Measurements from ENCODE around the gene CDK10. TPM values are rescaled to one million over a fixed set of nuclear protein-coding genes. Genes with fewer than 3 reads are reported as not detected.

The CDK10 gene
- total RNA-seq, 3 donors from 2014 or later, result 76.3 to 82.5 (median 81.9) TPM

DNA sequence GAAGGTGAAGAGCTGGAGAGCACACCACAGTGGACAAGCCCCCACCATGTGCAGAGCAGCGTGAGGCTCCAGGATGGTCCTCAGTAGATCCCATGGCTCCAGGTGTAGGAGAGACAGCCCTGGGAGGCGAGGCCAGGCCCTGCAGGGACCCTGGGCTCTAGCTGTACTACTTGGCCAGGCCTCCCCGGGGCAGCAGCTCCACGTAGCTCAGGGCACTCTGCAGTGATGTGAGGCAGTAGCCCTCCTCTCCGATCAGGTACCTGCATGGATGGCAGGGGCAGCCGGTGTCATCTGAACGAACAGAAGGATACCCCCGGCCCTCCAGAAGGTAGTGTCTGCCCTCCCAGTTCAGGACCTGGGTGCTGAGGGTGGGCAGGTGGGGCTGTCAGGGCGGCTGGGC, 21.2 kb downstream of the CDK10 start:
- H3K36me3 Mint-ChIP-seq (ENCODE audit: insufficient read depth), result no peaks in the 10 kb centered on the region
- no peak overlapping the region for H3K4me3 Mint-ChIP-seq
- H3K4me1 Mint-ChIP-seq (ENCODE audit: low read depth), result peaks cover 8% of the 10 kb centered on the region
- no peaks in the 10 kb centered on the region for H3K9me3 Mint-ChIP-seq
- H3K27me3 Mint-ChIP-seq (ENCODE audit: low read depth), result no peaks in the 10 kb centered on the region
- ATAC-seq, result no peak
- DNase-seq, result no peak

DNA sequence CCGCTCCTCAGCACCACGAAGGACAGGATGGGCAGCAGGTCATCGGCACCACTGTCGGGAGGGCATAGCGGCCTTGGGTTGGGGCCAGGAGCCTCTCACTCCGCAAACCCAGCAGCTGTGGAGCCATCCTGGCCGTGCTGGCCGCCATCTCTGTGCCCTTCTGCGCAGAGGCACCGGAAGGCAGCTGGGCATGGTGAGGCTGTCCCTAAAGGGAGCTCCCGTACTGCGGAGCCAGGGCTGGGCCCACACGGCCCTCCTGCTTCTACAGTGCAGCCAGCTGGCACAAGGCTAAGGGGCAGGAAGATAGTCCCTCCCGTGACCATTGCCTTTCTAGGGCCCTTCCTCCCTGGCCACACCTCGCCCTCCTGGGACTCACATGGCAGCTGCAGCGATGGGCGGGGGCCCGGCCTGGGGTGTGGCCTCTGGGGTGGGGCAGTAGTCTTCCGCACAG, 22.0 kb downstream of the CDK10 start:
- no peak for DNase-seq
- Mint-ChIP-seq H3K36me3 (ENCODE audit: insufficient read depth) (no peaks in the 10 kb centered on the region), H3K27me3 (ENCODE audit: low read depth) (no peaks in the 10 kb centered on the region), H3K4me3 (no peak overlapping the region), H3K4me1 (ENCODE audit: low read depth) (peaks cover 8% of the 10 kb centered on the region), H3K9me3 (no peaks in the 10 kb centered on the region)
- ATAC-seq, result no peak

DNA sequence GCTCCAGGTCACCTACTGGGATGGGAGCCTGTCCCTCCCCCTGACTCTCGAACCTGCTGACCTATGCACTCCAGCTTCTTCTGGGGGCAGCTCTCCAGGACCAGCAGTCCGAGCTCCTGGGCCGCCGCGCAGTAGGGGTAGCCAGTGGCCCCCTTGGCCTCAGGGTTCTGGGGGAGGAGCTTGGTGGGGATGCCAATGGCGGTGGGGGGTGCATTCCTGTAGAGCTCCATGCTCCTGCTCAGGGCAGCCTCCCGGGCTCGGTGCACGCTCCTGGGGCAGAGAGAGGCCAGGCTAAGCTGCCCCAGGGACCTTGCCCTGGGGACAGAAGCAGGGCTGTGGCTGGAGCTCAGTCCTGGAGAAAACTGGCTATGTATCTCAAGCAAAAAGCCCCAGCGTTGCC, 22.7 kb downstream of the CDK10 start:
- DNase-seq (no peak), ATAC-seq (no peak)
- H3K4me3 Mint-ChIP-seq, result no peak overlapping the region
- H3K36me3 Mint-ChIP-seq (ENCODE audit: insufficient read depth), result peaks cover 2% of the 10 kb centered on the region
- H3K27me3 Mint-ChIP-seq (ENCODE audit: low read depth), result no peaks in the 10 kb centered on the region
- no peaks in the 10 kb centered on the region for H3K9me3 Mint-ChIP-seq
- peaks cover 8% of the 10 kb centered on the region for H3K4me1 Mint-ChIP-seq (ENCODE audit: low read depth)

DNA sequence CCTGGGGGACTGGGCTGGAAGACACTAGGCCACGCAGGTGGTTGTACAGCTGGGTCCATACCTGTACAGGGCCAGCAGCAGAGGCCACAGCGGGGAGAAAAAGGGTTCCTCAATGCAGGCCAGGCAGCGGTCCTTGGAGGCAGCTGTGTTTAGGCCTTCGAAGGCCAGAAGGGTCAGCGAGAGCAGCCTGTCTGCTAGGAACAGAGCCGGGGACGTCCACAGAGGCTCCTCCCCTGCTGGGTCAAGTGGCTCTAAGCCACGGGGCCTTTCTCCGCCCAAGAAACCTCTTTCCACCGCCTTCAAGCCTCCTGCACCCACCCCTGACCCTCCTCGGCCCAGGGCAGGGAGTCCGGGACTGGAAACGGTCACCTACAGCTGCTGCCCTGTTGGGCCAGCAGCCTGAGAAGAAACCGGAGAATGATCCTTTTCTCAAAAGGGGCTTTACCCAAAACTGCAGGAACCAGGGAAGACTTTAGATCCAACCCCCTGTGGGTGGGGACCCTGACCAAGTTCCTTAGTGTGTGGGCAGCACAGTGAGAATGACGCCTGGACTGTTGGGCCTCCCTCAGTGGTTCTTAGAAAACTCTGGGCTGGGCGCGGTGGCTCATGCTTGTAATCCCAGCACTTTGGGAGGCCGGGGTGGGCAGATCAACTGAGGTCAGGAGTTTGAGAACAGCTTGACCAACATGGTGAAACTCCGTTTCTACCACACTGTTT, 23.4 kb downstream of the CDK10 start:
- no peaks in the 10 kb centered on the region for H3K9me3 Mint-ChIP-seq
- ATAC-seq (no peak), DNase-seq (no peak)
- H3K27me3 Mint-ChIP-seq (ENCODE audit: low read depth), result no peaks in the 10 kb centered on the region
- H3K36me3 Mint-ChIP-seq (ENCODE audit: insufficient read depth), result peaks cover 3% of the 10 kb centered on the region
- H3K4me1 Mint-ChIP-seq (ENCODE audit: low read depth), result peaks cover 8% of the 10 kb centered on the region
- H3K4me3 Mint-ChIP-seq, result peak overlapping the region; percentile 40

DNA sequence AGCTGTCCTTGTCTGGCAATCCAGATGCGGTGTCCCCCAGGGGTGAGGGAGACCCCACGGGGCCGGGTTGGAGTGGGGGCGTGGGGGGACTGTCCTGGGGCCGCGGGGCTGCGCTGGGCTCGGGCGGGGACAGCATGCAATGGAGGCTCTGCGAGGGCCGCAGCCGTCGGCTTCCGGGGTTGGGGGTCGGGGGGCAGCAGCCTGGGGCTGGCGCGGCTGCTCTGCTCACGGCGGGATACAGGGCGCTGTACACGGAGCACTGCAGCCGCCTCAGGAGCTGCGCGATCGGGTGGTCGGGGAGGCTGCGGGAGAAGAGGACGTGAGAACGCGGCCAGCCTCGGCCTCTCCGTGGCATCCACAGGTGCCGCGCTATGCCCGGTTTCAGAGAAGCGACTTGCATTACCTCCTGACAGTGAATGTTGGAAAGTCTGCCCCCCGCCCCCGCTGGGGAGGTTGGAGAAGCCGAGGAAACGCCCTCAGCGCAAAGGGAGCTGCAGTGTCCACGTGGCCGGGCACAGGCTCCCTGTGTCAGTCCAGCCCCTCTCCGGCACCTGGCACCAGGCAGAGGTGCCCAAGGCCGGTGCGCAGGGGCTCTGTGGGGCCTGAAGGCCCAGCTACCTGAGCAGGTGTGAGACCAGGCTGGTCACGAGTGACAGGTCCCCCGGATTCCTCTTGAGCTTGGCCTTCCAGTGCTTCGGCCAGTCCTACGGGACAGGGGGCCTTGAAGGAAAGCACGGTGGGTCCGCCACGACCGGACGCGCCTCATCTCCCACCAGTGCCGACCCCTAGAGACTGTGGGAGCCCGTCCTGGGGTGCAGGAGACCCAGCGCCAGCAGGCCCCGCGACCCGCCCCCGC, 24.4 kb downstream of the CDK10 start:
- ATAC-seq (peak in 1 of 2 donors; percentile 2), DNase-seq (no peak)
- H3K4me1 Mint-ChIP-seq (ENCODE audit: low read depth), result peaks cover 6% of the 10 kb centered on the region
- peaks cover 3% of the 10 kb centered on the region for H3K36me3 Mint-ChIP-seq (ENCODE audit: insufficient read depth)
- H3K27me3 Mint-ChIP-seq (ENCODE audit: low read depth), result no peaks in the 10 kb centered on the region
- H3K4me3 Mint-ChIP-seq, result no peak overlapping the region
- no peaks in the 10 kb centered on the region for H3K9me3 Mint-ChIP-seq

DNA sequence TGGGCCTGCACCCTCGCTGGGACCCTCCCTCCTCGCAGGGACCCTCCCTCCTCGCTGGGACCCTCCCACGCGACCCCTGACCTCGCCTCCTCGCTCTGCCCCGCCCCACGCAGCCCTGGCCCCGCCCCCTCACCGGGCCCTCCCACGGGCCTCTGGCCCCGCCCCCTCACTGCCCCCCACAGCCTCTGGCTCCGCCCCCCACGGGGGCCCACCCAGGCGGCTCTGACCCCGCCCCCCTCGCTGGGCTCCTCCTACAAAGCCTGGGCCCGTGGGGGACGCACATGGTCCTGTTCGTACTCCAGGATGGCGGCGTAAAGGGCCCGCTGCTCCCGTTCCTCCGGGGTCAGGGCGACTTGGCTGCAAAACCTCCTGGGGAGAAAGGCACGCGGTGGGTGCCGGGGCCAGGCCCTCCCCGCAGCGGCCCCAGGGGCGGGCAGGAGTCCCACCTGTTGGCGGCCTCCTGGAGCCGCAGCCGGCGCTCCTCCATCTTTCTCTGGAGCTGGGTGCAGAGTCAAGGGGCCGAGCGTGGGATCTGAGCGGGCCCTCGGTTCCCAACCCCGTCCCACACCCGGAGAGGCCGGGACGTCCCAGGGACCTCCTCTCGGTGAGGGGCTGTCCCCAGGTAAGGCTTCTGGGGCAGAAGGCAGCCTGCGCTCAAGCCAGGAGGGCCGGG, 25.2 kb downstream of the CDK10 start:
- H3K4me1 Mint-ChIP-seq (ENCODE audit: low read depth), result no peaks in the 10 kb centered on the region
- H3K36me3 Mint-ChIP-seq (ENCODE audit: insufficient read depth), result peaks cover 3% of the 10 kb centered on the region
- H3K4me3 Mint-ChIP-seq, result peak overlapping the region; percentile 80
- ATAC-seq (peak; percentile 84 to 85), DNase-seq (peak; percentile 81)
- no peaks in the 10 kb centered on the region for H3K27me3 Mint-ChIP-seq (ENCODE audit: low read depth)
- no peaks in the 10 kb centered on the region for H3K9me3 Mint-ChIP-seq

DNA sequence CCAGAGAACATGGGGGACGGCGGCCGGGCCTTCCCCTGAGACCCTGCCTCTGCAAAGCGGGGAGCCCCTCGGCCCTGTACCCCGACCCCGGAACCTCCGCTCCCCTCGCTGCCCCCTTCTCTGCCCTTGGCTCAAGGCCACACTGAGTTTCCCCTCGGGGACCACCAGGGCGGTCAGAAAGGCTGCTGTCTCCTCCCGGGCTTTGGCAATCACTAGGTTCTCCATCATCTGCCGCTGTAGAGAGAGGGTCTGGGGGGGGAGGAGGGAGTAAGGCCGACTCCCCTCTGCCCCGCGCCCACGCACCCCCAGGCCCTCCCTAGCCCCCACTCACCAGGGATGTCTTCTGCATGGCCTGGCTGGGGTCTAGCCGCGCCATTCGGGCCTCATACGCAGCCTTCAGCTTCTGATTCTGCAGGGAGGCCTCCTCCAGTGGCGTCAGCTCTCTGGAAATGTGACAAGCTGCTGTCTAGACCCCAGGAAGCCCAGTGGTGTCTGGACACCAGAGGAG, 25.8 kb downstream of the CDK10 start:
- H3K9me3 Mint-ChIP-seq, result no peaks in the 10 kb centered on the region

DNA sequence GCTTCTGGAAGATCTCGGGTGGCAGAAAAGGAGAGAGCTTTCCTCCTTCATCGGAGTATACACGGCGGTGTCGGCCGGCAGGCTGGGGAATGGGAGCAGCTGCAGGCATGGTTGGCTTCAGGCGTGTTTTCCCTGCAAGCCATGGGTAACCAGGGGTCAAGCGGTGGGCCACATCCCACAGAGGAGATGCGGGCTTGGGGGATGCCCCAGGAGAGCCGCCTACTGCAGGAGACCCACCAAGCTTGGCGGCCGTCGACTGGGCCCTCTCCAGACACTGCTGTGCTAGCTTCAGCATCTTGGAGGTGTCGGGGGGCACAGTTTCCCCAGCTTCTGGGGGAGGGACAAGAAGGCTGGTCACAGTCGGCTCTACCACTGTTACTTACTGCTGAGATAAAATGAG, 30.0 kb downstream of the CDK10 start:
- DNase-seq, result no peak
- ATAC-seq, result no peak
- no peaks in the 10 kb centered on the region for H3K27me3 Mint-ChIP-seq (ENCODE audit: low read depth)
- H3K4me1 Mint-ChIP-seq (ENCODE audit: low read depth), result peaks cover 16% of the 10 kb centered on the region
- H3K9me3 Mint-ChIP-seq, result no peaks in the 10 kb centered on the region
- H3K36me3 Mint-ChIP-seq (ENCODE audit: insufficient read depth), result peaks cover 6% of the 10 kb centered on the region
- no peak overlapping the region for H3K4me3 Mint-ChIP-seq

More for the DNA sequence above, 25.8 kb downstream of the CDK10 start:
- H3K36me3 Mint-ChIP-seq (ENCODE audit: insufficient read depth), result peaks cover 3% of the 10 kb centered on the region
- no peak for DNase-seq
- peak in 1 of 2 donors; percentile 20 for ATAC-seq
- H3K4me3 Mint-ChIP-seq, result peak overlapping the region; percentile 80
- no peaks in the 10 kb centered on the region for H3K27me3 Mint-ChIP-seq (ENCODE audit: low read depth)
- no peaks in the 10 kb centered on the region for H3K4me1 Mint-ChIP-seq (ENCODE audit: low read depth)

DNA sequence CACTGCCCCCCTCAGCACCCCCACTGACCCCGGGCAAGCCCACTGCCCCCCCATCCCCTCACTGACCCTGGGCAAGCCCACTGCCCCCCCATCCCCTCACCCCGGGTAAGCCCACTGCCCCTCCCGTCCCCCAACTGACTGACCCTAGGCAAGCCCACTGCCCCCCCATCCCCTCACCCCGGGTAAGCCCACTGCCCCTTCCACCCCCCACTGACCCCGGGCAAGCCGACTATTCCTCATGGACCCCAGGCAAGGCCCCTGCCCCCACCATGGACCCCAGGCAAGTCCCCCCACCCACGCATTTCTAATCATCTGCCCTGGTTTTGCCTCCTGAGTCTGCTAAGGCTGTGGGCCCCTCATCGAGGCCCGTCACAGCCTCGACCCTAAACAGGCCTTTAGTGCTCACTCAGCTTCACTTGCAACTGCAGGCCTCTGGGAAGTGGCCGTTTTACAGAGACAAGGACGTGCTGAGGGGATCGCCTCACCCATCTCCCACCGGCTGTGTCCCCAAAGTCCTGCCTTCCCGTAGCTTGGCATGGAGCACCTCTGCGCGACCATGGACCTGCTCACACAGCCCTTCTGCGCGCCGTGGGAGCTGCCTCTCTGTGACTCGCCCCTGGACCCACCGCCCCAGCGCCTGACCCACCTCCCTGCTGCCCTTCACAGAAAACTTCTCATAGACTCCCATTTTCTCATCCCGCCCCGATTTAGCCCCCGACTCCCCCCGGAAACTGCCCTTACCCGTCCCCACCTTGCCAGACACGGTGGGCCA, 30.6 kb downstream of the CDK10 start:
- DNase-seq (no peak), ATAC-seq (no peak)
- Mint-ChIP-seq H3K36me3 (ENCODE audit: insufficient read depth) (peaks cover 6% of the 10 kb centered on the region), H3K4me3 (no peak overlapping the region), H3K9me3 (no peaks in the 10 kb centered on the region), H3K27me3 (ENCODE audit: low read depth) (no peaks in the 10 kb centered on the region), H3K4me1 (ENCODE audit: low read depth) (peaks cover 16% of the 10 kb centered on the region)

DNA sequence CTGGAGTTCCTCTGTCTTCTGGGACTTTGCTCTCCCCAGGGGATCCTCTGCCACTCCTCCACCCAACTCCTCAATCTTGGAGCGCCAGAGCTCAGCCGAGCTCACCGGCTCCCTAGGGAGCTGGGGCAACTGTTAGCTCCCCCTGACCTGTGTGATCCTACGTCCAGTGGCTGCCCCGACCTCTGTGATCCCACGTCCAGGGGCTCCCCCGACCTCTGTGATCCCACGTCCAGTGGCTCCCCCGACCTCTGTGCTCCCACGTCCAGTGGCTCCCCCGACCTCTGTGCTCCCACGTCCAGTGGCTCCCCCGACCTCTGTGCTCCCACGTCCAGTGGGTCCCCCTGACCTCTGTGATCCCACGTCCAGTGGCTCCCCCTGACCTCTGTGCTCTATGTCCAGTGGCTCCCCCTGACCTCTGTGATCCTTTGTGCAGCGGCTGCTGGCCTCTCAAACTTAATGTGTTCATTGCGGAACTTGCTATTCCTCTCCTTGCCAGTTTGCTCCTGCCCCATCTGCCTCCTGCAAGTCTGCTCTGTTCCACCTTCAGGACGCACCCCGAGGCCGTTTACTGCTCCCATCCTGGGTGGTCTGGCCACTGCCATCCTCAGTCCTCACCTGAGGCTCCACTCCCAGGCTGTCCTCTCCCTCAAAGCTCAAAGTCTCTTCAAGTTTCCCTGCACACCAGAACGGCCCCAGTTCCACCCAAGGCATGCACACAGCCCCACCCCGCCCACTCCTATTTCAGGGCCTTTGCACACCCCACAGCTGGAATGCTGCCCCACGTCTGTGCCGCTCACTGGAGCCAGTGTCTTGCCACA, 31.4 kb downstream of the CDK10 start:
- ATAC-seq, result no peak
- DNase-seq, result no peak
- Mint-ChIP-seq H3K27me3 (ENCODE audit: low read depth) (no peaks in the 10 kb centered on the region), H3K9me3 (no peaks in the 10 kb centered on the region), H3K4me3 (no peak overlapping the region), H3K36me3 (ENCODE audit: insufficient read depth) (peaks cover 9% of the 10 kb centered on the region), H3K4me1 (ENCODE audit: low read depth) (peaks cover 21% of the 10 kb centered on the region)

DNA sequence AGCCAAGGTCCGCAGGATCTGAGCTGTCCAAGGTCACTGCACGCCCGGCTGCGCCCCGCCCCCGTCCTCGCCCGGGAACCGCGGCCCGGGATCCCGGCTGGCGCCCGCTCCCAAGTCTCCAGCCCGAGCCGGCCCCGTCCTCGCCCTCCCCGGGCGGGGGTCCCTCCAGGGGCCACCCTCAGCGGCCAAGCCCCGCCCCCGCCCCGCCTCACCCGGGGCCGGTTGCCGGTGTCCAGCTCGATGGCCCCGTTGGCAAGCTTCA, 34.0 kb downstream of the CDK10 start:
- peak overlapping the region; percentile 79 for H3K4me3 Mint-ChIP-seq
- DNase-seq, result peak; percentile 24

DNA sequence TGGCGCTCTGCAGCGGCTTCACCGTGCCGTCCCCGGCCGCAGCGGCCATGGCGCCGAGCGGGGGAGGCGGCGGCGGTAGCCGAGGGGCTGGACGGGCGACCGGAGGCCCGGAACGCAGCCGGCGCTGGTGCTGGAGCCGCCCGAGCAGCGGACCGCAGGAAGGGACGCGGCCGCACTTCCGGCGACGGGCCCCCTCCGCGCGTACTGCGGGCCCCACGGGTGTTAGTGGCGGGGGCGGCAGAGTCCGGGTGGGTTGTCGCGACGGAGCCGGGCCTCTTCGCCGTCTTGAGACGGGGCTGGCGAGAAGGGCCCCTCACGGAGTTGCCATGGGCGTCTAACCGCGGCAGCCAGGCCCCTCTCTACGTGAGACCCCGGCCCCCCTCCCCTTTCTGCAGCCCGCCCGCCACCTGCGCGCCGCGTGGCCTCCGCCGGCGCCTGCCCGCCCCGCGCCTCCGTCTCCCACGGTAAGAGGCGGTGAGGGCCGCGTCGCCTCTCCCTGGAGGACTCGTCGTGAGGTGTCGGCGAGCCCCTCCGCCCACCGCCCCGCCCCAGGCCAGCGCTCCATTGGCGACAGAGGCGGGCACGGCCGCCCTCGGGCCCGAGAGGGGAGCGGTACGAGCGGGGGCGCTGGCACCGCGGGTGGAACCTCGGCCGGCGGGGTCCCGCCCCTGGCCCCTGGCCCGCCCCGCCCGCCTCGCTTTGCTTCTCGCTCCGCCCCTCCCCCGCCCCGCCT, 34.5 kb downstream of the CDK10 start, which contains the start of the genes VPS9D1 and ZNF276:
VPS9D1 (minus strand) TSS at position 86 of the 733 bp plus-strand sequence; CDS start at position 49, 37 bp downstream.
ZNF276 (plus strand) TSS at position 725 of the 733 bp plus-strand sequence. CDS start 104 bp downstream, outside the sequence.
- H3K27me3 Mint-ChIP-seq (ENCODE audit: low read depth), result no peaks in the 10 kb centered on the region
- H3K9me3 Mint-ChIP-seq, result no peaks in the 10 kb centered on the region
- DNase-seq, result peak; percentile 85
- peak within 1 kb of the TSS; percentile 88 for H3K4me3 Mint-ChIP-seq
- H3K36me3 Mint-ChIP-seq (ENCODE audit: insufficient read depth), result peaks cover 12% of the 10 kb centered on the region
- H3K4me1 Mint-ChIP-seq (ENCODE audit: low read depth), result peaks cover 40% of the 10 kb centered on the region
- peak; percentile 62 to 65 for ATAC-seq

More for the DNA sequence above, 34.0 kb downstream of the CDK10 start:
- peaks cover 12% of the 10 kb centered on the region for H3K36me3 Mint-ChIP-seq (ENCODE audit: insufficient read depth)
- H3K4me1 Mint-ChIP-seq (ENCODE audit: low read depth), result peaks cover 40% of the 10 kb centered on the region
- no peaks in the 10 kb centered on the region for H3K27me3 Mint-ChIP-seq (ENCODE audit: low read depth)
- no peaks in the 10 kb centered on the region for H3K9me3 Mint-ChIP-seq
- peak in 1 of 2 donors; percentile 0 for ATAC-seq

All from activated T-cell treated with anti-CD3 and anti-CD28 coated beads, Interleukin-2, amount 50 U/mL, for 4 hours (primary cell).